ENCODE measurements around the gene HDAC5.

Gene HDAC5

GRCh38 chr17:44119798-44120197 is 3.6 kb downstream of the HDAC5 start:
- DNase-seq (ENCODE audit: low read depth), result no peak
- no peak overlapping the region for H3K4me3 ChIP-seq (ENCODE audit: low read length)
- TF ChIP-seq CTCF (IDR thresholded peaks at IDR 0.05; ENCODE audit: insufficient read depth, low read depth, low read length, missing control alignments), result no peak

GRCh38 chr17:44119062-44119461 is 4.4 kb downstream of the HDAC5 start:
- no peak for TF ChIP-seq CTCF (IDR thresholded peaks at IDR 0.05; ENCODE audit: insufficient read depth, low read depth, low read length, missing control alignments)
- no peak for DNase-seq (ENCODE audit: low read depth)
- no peak overlapping the region for H3K4me3 ChIP-seq (ENCODE audit: low read length)

- no peak for DNase-seq (ENCODE audit: low read depth)
- no peak overlapping the region for H3K4me3 ChIP-seq (ENCODE audit: low read length)
- no peak for TF ChIP-seq CTCF (IDR thresholded peaks at IDR 0.05; ENCODE audit: insufficient read depth, low read depth, low read length, missing control alignments)
These were observed 4.9 kb downstream of the HDAC5 start for GRCh38 chr17:44118427-44119050.

- no peak for DNase-seq (ENCODE audit: low read depth)
- no peak for TF ChIP-seq CTCF (IDR thresholded peaks at IDR 0.05; ENCODE audit: insufficient read depth, low read depth, low read length, missing control alignments)
- no peak overlapping the region for H3K4me3 ChIP-seq (ENCODE audit: low read length)
These were observed 6.1 kb downstream of the HDAC5 start for GRCh38 chr17:44117351-44117750.

- H3K4me3 ChIP-seq (ENCODE audit: low read length), result no peak overlapping the region
These were observed 7.6 kb downstream of the HDAC5 start for GRCh38 chr17:44115585-44116415.

More at GRCh38 chr17:44115585-44116415, 7.6 kb downstream of the HDAC5 start:
- DNase-seq (ENCODE audit: low read depth), result peak; percentile 38
- TF ChIP-seq CTCF (IDR thresholded peaks at IDR 0.05; ENCODE audit: insufficient read depth, low read depth, low read length, missing control alignments), result peak; percentile 71

Measured in epithelial cell of esophagus (primary cell).